ENCODE measurements around the gene SUSD3.

DNA sequence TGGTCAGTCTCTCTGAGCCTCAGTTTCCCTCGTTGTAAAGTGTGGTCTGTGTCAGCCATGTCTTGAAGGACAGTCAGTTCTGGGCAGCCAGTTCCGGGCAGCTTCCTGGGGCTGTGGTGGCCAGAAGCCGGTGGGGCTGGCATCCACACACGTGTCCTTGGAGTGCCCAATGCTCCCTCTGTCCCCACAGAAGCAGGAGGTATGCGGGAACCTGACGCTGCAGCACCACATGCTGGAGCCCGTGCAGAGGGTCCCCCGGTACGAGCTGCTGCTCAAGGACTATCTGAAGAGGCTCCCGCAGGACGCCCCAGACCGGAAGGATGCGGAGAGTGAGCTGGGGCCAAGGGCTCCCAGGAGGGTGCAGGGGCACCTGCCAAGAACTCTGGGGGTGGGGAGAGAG lies 48.4 kb upstream of the SUSD3 start:
- TF ChIP-seq NR1H2 (CRISPR knock-in tag; IDR thresholded peaks at IDR 0.05): no peak
- no peak for TF ChIP-seq NFYB (CRISPR knock-in tag; conservative IDR thresholded peaks at IDR 0.05; ENCODE audit: low read depth)
